Measurements from ENCODE around the gene AP1B1.
"Not testable (repeated sequence)": the region's sequence is repeated elsewhere in the genome, so short reads cannot be mapped to it uniquely, and the experiment has no call there.

The AP1B1 gene

GRCh38 chr22:29382580-29383302, 5.6 kb downstream of the AP1B1 start:
- no peak overlapping the region for H2AFZ ChIP-seq (ENCODE audit: low read depth, low read length)
- H3K9me3 ChIP-seq (ENCODE audit: low read length): no peaks in the 10 kb centered on the region
- H3K4me3 ChIP-seq (ENCODE audit: low read length): no peak overlapping the region
- peaks cover 11% of the 10 kb centered on the region for H3K4me1 ChIP-seq (ENCODE audit: insufficient read depth, low read length)
- H3K36me3 ChIP-seq (ENCODE audit: insufficient read depth, low read length): peaks cover 31% of the 10 kb centered on the region
- H3K27me3 ChIP-seq (ENCODE audit: insufficient read depth, low read length): no peaks in the 10 kb centered on the region

GRCh38 chr22:29380856-29381255, 7.5 kb downstream of the AP1B1 start:
- Histone ChIP-seq H3K4me3 (ENCODE audit: low read length) (no peak overlapping the region), H3K9me3 (ENCODE audit: low read length) (no peaks in the 10 kb centered on the region), H3K36me3 (ENCODE audit: insufficient read depth, low read length) (peaks cover 34% of the 10 kb centered on the region), H2AFZ (ENCODE audit: low read depth, low read length) (no peak overlapping the region), H3K4me1 (ENCODE audit: insufficient read depth, low read length) (peaks cover 7% of the 10 kb centered on the region), H3K27me3 (ENCODE audit: insufficient read depth, low read length) (no peaks in the 10 kb centered on the region)

- Histone ChIP-seq H3K27me3 (ENCODE audit: insufficient read depth, low read length) (no peaks in the 10 kb centered on the region), H3K4me1 (ENCODE audit: insufficient read depth, low read length) (peaks cover 7% of the 10 kb centered on the region), H2AFZ (ENCODE audit: low read depth, low read length) (no peak overlapping the region), H3K4me3 (ENCODE audit: low read length) (no peak overlapping the region), H3K36me3 (ENCODE audit: insufficient read depth, low read length) (peaks cover 34% of the 10 kb centered on the region), H3K9me3 (ENCODE audit: low read length) (no peaks in the 10 kb centered on the region)
These were observed 8.2 kb downstream of the AP1B1 start for GRCh38 chr22:29380032-29380781.

GRCh38 chr22:29379258-29379657, 9.1 kb downstream of the AP1B1 start:
- Histone ChIP-seq H3K36me3 (ENCODE audit: insufficient read depth, low read length) (peaks cover 28% of the 10 kb centered on the region), H3K4me1 (ENCODE audit: insufficient read depth, low read length) (peaks cover 7% of the 10 kb centered on the region), H2AFZ (ENCODE audit: low read depth, low read length) (no peak overlapping the region), H3K27me3 (ENCODE audit: insufficient read depth, low read length) (no peaks in the 10 kb centered on the region), H3K9me3 (ENCODE audit: low read length) (no peaks in the 10 kb centered on the region), H3K4me3 (ENCODE audit: low read length) (no peak overlapping the region)

- H3K36me3 ChIP-seq (ENCODE audit: insufficient read depth, low read length): peaks cover 20% of the 10 kb centered on the region
- peaks cover 5% of the 10 kb centered on the region for H3K4me1 ChIP-seq (ENCODE audit: insufficient read depth, low read length)
- no peaks in the 10 kb centered on the region for H3K27me3 ChIP-seq (ENCODE audit: insufficient read depth, low read length)
- no peak overlapping the region for H2AFZ ChIP-seq (ENCODE audit: low read depth, low read length)
- no peak overlapping the region for H3K4me3 ChIP-seq (ENCODE audit: low read length)
- H3K9me3 ChIP-seq (ENCODE audit: low read length): no peaks in the 10 kb centered on the region
These were observed 10.4 kb downstream of the AP1B1 start for GRCh38 chr22:29377979-29378378.

- H2AFZ ChIP-seq (ENCODE audit: low read depth, low read length); H3K9me3 ChIP-seq (ENCODE audit: low read length): not testable (repeated sequence)
These were observed 11.7 kb downstream of the AP1B1 start for GRCh38 chr22:29376705-29377104.

GRCh38 chr22:29375398-29376076, 12.8 kb downstream of the AP1B1 start:
- Histone ChIP-seq H3K27me3 (ENCODE audit: insufficient read depth, low read length) (no peaks in the 10 kb centered on the region), H3K4me1 (ENCODE audit: insufficient read depth, low read length) (peaks cover 2% of the 10 kb centered on the region), H3K9me3 (ENCODE audit: low read length) (no peaks in the 10 kb centered on the region), H3K36me3 (ENCODE audit: insufficient read depth, low read length) (peaks cover 17% of the 10 kb centered on the region), H2AFZ (ENCODE audit: low read depth, low read length) (no peak overlapping the region), H3K4me3 (ENCODE audit: low read length) (no peak overlapping the region)

More at GRCh38 chr22:29376705-29377104, 11.7 kb downstream of the AP1B1 start:
- H3K4me1 ChIP-seq (ENCODE audit: insufficient read depth, low read length); H3K4me3 ChIP-seq (ENCODE audit: low read length); H3K27me3 ChIP-seq (ENCODE audit: insufficient read depth, low read length): not testable (repeated sequence)
- H3K36me3 ChIP-seq (ENCODE audit: insufficient read depth, low read length): peaks cover 20% of the 10 kb centered on the region

- H3K9me3 ChIP-seq (ENCODE audit: low read length); H3K4me1 ChIP-seq (ENCODE audit: insufficient read depth, low read length); H2AFZ ChIP-seq (ENCODE audit: low read depth, low read length); H3K4me3 ChIP-seq (ENCODE audit: low read length); H3K27me3 ChIP-seq (ENCODE audit: insufficient read depth, low read length): not testable (repeated sequence)
- peaks cover 17% of the 10 kb centered on the region for H3K36me3 ChIP-seq (ENCODE audit: insufficient read depth, low read length)
These were observed 13.6 kb downstream of the AP1B1 start for GRCh38 chr22:29374806-29375205.

- Histone ChIP-seq H3K9me3 (ENCODE audit: low read length) (no peaks in the 10 kb centered on the region), H2AFZ (ENCODE audit: low read depth, low read length) (no peak overlapping the region), H3K36me3 (ENCODE audit: insufficient read depth, low read length) (peaks cover 17% of the 10 kb centered on the region), H3K4me3 (ENCODE audit: low read length) (no peak overlapping the region), H3K4me1 (ENCODE audit: insufficient read depth, low read length) (peaks cover 13% of the 10 kb centered on the region), H3K27me3 (ENCODE audit: insufficient read depth, low read length) (no peaks in the 10 kb centered on the region)
These were observed 14.0 kb downstream of the AP1B1 start for GRCh38 chr22:29374401-29374800.

GRCh38 chr22:29370537-29370936, 17.8 kb downstream of the AP1B1 start:
- Histone ChIP-seq H3K36me3 (ENCODE audit: insufficient read depth, low read length) (peaks cover 7% of the 10 kb centered on the region), H2AFZ (ENCODE audit: low read depth, low read length) (no peak overlapping the region), H3K4me1 (ENCODE audit: insufficient read depth, low read length) (peaks cover 23% of the 10 kb centered on the region), H3K4me3 (ENCODE audit: low read length) (no peak overlapping the region), H3K27me3 (ENCODE audit: insufficient read depth, low read length) (no peaks in the 10 kb centered on the region), H3K9me3 (ENCODE audit: low read length) (no peaks in the 10 kb centered on the region)

GRCh38 chr22:29369460-29369859, 18.9 kb downstream of the AP1B1 start:
- H3K4me1 ChIP-seq (ENCODE audit: insufficient read depth, low read length): peaks cover 23% of the 10 kb centered on the region
- peaks cover 3% of the 10 kb centered on the region for H3K36me3 ChIP-seq (ENCODE audit: insufficient read depth, low read length)
- peak overlapping the region; percentile 8 for H3K4me3 ChIP-seq (ENCODE audit: low read length)
- H3K27me3 ChIP-seq (ENCODE audit: insufficient read depth, low read length): no peaks in the 10 kb centered on the region
- no peaks in the 10 kb centered on the region for H3K9me3 ChIP-seq (ENCODE audit: low read length)
- no peak overlapping the region for H2AFZ ChIP-seq (ENCODE audit: low read depth, low read length)

- peaks cover 6% of the 10 kb centered on the region for H3K4me1 ChIP-seq (ENCODE audit: insufficient read depth, low read length)
- no peaks in the 10 kb centered on the region for H3K27me3 ChIP-seq (ENCODE audit: insufficient read depth, low read length)
- H2AFZ ChIP-seq (ENCODE audit: low read depth, low read length): no peak overlapping the region
- H3K36me3 ChIP-seq (ENCODE audit: insufficient read depth, low read length): peaks cover 30% of the 10 kb centered on the region
- H3K9me3 ChIP-seq (ENCODE audit: low read length): no peaks in the 10 kb centered on the region
- no peak overlapping the region for H3K4me3 ChIP-seq (ENCODE audit: low read length)
These were observed 28.9 kb downstream of the AP1B1 start for GRCh38 chr22:29359469-29359868.

GRCh38 chr22:29357193-29357890, 31.0 kb downstream of the AP1B1 start:
- not testable (repeated sequence) for H3K27me3 ChIP-seq (ENCODE audit: insufficient read depth, low read length); H3K4me1 ChIP-seq (ENCODE audit: insufficient read depth, low read length); H2AFZ ChIP-seq (ENCODE audit: low read depth, low read length); H3K4me3 ChIP-seq (ENCODE audit: low read length); H3K9me3 ChIP-seq (ENCODE audit: low read length)
- peaks cover 48% of the 10 kb centered on the region for H3K36me3 ChIP-seq (ENCODE audit: insufficient read depth, low read length)

Measured in neuron (in vitro differentiated cells).